NCI-H1105 (cell line): ENCODE results near the gene LCOR.
"Not testable (repeated sequence)": the region's sequence is repeated elsewhere in the genome, so short reads cannot be mapped to it uniquely, and the experiment has no call there.

Source experiments
- DNase-seq: peaks from one replicate; lab custom pipeline; 2025; lab: John Stamatoyannopoulos, UW

LCOR gene

DNA sequence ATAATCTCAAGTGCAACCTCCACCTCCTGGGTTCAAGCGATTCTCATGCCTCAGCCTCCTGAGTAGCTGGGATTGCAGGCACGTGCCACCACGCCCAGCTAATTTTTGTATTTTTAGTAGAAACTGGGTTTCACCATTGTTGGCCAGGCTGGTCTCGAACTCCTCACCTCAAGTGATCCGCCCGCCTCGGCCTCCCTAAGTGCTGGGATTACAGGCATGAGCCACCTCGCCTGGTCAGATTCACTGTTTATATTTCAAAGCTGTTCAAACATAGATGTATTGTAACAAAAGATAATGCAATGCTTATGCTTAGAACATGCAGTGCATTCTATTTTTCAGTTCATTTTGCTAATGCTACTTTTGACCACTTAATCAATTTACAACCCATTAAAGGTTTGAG is 111.1 kb downstream of the LCOR start:
- not testable (repeated sequence) for DNase-seq

DNA sequence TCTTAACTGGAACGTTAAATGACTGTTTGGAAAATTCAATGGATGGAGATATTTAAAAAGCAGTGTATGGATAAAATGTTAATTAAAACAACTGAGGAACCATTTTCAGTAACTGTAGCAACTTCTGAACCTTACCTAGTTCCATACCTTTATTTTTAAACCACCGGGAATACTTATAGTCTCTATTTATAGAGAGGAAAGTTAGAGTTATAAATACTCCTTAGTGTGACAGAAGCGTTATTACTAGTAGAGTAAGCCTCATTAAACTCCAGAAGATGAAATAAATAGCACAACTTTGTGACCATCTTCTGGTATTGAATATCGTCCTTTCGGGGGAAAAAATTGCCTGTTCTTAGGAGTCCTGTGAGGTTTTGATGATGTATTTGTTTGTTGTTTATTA is 114.9 kb downstream of the LCOR start:
- DNase-seq: no peak

DNA sequence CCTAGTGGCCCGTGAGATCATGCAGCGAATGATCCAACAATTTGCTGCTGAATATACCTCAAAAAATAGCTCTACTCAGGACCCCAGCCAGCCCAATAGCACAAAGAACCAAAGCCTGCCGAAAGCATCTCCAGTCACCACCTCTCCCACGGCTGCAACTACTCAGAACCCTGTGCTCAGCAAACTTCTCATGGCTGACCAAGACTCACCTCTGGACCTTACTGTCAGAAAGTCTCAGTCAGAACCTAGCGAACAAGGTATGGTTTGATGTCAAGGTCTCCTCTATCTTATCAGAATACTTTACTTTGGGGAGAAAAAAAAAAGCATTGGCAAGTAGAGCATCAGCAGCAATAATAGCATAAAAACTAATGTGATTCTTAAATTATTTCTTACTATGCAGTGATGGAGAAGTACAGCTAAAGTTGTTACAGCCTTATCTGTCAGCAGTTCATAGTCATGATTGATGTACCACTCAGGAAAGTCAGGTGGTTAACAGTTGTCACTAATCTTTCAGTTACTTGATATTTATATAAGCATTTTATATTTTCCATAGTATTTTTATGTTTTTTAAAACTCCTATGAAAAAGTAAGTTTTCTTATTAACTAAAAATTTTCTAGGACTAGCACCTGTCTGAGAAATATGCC is 117.1 kb downstream of the LCOR start:
- no peak for DNase-seq

DNA sequence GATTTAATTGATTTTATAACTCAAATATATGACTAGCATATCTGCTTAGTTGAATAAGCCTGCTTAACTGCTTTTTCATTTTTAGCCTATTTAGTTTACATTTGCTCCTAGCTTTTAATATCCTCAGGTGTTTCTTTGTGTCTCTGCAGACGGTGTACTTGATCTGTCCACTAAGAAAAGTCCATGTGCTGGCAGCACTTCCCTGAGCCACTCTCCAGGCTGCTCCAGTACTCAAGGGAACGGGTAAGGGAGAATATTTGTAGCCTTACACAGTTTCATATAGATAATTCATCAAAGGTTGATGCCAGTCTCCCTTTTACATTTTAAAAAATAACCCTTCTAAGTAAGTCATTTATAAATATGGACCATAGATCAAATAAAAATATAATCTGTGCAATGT is 119.9 kb downstream of the LCOR start:
- no peak for DNase-seq

DNA sequence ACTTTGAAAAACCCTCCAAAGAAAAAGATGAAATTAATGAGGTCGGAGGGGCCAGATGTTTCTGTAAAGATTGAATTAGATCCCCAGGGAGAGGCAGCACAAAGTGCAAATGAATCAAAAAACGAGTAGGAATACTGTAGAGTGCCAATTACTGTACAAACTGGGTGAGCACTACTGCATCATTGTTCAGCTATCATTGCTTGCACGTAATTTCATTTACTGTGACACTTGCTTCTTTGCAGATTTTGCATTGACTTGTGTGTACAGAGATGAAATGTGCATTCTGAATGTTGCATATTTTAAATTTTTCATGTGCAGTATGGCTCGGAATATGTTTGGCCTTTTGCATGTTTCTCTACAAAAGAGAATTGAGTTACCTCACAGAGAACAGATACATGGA is 123.7 kb downstream of the LCOR start:
- DNase-seq: no peak

DNA sequence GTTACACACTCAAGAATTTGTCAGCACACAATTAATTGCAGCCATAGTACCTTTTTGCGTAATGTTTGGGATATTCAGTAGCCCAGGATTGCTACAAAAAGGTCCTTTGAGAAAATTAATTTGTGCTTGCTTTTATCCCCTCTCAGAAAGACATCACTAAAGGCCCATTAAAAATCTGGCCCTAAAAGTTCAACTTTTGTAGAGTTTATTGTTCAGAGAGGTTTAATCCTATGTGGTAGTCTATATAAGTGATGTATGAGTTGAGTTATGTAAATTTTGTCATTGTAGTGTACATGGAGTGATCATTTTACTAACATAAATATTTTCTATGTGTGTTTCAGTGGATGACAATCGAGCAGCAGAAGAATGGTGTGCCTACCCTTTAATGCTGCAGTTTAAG is 126.0 kb downstream of the LCOR start:
- no peak for DNase-seq

DNA sequence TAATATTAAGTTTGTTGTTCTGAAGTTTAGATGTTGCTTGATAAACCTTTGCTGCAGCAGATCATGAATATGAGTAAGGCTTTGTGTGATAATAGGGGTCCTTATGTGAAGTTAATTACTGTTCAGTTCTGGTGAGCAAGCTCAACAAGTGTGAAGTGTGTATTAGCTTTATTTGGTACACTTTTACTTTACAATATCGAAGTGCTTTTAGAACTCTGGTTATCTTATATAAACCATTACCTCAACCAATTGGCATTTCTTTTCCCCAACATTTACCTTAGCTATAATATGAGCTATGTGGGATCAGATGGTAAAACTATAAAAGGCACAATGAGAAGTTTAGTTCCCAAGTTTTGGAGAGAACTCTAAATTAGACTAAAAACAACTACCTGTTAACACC is 127.6 kb downstream of the LCOR start:
- no peak for DNase-seq

DNA sequence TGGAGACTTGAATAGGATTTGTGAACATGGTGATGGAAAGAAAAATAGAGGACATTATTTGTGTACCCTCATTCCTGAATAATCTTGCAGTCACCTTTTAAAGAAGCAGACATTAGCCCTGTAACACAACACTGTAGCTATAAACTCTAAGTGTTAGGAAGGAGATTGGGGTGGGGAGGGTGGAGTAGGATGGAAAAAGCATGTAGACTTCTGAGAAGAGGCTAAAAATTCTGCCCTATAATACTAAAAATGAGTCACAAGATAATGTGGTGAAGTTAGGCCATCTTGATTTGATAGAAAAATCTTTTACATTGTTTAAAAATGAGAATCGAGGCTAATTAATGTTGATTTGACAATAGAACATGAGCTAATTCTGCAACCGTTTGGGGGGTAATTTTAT is 128.8 kb downstream of the LCOR start:
- no peak for DNase-seq

DNA sequence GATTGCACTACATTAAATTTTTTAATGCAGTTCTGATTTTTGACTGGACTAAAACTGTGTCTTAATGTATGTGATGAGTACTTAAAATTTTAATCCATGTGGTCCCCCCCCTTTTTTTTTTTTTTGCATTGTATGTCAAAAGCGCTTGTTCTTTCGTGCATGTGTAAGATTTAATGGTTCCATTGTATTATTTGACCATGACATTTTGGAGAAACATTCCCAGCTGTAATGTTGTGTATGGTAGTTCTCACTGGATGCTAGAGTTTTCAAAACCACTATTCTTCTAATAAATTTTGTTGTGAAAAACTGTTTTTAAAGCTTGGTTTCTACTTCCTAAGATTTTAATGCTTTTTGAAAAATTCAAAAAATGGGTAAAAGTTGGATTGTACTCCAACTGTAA is 132.0 kb downstream of the LCOR start:
- no peak for DNase-seq

DNA sequence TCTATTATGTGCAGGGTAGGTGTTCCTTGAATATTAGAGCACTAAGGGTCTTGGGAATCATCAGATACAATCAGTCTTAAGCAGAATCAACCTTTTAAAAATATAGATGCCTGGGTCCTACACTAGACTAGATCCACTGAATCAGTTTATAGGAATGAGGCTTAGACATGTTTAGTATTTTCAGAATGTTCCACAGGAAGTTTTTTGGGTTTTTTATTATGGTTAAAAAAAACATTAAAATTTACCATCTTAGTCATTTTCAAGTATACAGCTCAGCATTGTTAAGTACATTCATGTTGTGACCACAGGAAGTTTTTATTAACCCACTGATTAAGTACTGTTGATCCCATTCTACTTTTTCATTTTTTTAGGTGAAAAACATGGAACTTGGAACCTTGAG is 135.7 kb downstream of the LCOR start:
- no peak for DNase-seq

DNA sequence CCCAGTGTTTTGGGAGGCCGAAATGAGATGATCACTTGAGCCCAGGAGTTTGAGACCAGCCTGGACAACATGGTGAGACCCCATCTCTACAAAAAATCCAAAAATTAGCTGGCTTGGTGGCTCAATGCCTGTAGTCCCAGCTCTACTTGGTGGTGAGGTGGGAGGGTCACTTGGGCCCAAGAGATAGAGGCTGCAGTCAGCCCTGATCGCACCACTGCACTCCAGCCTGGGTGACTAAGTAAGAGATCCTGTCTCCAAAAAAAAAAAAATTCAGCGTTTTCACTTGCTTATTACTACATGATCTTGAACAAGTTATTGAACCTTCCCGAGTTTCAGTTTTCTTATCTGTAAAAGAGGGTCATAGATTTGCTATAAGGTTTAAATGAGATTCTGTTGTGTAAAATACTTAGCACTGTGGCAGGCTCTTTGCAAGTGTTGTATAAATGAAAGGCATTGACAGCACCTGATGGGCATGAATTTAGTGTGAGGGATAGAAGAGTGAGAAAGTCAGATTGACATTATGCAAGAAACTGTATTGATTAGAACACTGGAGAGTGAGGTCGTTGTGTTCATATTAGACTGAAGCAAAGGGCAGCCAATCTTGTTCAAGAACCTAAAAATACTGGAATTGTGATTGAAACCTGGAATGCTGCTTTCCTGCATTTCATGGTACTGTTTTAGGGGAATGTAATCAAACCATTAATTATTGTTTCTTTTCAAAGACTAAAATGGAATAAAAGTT is 136.8 kb downstream of the LCOR start:
- DNase-seq: no peak

DNA sequence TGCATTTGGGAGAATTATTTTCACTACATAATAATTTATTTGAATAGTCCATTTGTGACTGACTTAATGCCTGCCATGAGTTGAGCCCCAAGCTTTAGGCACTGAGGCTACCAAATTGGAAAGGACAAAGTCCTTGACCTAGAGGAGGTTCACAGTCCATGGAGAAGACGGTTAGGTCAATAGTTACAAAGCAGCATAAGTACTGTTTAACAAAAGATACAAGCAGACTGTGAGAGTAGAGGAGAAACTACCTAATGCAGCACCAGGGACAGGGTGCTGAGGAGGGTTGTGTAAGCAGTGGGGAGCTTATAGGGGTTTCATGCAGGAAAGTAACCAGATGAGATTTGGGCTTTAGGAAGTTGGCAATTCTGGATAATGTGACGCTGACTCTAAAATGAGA is 139.2 kb downstream of the LCOR start:
- DNase-seq: no peak

DNA sequence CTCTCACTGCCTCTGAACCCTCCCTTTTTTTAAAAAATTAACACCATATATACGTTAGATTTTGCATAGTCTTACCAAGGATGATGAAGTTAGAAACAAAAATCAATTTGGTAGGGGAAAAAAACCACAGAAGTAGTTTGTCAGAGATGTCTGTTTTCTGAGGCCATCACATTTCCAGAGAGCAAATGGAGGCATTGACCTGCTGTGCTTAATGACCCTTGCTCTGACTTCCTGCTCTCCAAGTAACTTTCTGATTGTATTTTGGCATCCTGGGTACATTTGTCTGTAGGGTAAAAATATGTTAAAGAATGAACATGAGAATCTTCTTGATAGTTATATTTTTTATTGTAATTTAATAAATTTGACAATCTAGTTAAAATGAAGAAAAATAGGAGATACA is 140.2 kb downstream of the LCOR start:
- DNase-seq: no peak

DNA sequence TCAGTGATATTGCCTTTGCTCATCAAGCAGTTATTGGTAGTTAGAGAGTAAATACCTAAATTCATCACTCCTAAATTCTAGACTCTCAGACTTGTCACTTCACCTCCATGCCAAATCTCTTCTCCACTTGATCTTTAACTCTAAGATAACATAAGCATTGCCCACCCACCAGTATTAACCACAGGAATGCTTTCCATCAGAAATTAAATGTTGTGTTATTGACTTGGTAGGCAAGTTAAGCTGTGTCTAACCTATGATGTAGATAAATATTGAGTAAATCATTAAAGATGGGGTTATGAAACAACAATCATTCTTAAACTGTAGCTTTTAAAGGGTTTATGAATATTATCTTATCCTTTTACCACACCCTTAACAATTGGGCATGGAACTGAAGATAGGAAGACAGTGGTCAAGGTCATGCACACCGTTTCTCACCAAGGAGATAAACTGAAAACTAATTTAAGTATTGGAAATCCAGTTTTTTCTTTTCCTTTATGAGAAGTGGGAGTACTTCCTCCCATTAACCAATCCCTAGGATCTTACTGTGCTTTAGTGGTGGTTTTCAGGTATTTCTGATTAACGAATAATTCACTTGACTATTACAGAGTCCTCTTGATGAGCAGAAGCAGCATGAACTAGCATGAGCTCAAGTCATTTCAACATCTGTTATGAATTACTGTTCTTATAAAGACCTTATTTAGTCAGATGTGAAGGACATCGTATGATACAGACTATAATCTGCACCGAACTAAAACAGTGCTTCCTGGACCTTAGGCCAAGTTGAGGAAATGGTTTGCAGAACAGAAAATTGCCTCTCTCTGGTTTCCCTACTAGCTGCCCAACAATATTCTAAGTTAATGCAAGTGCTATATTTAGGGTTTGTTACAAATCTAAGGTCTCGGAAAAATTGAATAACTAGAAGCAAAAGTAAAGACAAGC is 142.0 kb downstream of the LCOR start:
- DNase-seq: no peak

DNA sequence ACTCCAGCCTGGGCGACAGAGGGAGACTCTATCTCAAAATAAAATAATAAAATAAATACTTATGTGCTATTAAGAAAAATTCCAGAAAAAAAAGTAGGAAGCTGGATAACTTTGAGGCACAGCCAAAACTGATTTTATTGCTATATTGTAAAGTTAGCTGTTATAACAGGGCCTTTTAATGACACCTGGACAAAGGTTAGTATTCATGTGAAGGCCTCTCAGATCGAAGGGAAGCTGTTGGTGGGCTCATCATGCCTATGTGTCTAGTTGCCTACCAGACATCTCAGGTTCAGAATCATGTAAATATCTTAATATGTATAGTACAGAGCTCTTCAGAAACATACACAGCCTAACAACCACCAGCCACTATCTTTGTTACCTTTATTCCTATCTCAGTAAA is 143.0 kb downstream of the LCOR start:
- DNase-seq: no peak

DNA sequence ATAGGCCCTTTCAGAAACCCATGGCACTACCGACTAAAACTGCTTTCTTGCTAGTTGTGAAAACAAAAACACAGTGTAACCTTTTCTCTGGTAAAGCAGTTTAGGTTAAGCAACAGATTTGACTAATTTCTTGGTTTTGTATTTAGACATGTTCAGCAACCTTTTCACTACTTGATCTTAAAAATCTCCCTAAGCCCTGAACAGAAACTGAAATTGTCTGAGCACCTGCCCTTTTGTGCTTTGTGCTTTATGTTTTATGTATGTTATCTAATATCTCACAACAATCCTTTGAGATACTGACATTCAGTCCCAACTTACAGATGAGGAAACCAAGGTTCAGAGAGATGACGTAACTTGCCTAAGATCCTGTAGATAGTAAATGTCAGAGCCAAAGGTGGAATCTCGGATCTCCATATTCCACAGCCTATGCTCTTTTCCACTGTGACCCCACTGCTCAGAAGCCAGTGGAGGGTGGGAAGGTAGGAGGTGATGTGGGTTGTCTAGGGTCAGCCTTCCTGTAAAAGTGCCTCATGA is 146.6 kb downstream of the LCOR start:
- DNase-seq: no peak

DNA sequence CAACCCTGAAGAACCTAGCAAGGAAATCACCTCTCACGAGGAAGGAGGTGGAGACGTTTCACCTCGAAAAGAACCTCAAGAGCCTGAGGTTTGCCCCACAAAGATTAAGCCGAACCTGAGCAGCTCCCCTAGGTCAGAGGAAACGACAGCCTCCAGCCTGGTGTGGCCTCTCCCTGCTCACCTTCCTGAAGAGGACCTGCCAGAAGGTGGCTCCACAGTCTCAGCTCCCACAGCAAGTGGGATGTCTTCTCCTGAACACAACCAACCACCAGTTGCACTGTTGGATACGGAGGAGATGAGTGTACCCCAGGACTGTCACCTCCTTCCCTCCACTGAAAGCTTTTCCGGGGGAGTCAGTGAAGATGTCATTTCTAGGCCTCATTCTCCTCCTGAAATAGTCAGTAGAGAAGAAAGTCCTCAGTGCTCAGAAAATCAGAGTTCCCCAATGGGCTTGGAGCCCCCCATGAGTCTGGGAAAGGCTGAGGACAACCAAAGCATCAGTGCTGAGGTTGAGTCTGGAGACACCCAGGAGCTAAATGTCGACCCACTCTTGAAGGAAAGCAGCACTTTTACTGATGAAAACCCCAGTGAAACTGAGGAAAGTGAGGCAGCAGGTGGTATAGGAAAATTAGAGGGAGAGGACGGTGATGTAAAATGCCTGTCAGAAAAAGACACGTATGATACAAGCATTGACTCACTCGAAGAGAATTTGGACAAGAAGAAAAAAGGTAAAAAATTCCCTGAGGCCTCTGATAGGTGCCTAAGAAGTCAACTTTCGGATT is 150.2 kb downstream of the LCOR start:
- DNase-seq: no peak

DNA sequence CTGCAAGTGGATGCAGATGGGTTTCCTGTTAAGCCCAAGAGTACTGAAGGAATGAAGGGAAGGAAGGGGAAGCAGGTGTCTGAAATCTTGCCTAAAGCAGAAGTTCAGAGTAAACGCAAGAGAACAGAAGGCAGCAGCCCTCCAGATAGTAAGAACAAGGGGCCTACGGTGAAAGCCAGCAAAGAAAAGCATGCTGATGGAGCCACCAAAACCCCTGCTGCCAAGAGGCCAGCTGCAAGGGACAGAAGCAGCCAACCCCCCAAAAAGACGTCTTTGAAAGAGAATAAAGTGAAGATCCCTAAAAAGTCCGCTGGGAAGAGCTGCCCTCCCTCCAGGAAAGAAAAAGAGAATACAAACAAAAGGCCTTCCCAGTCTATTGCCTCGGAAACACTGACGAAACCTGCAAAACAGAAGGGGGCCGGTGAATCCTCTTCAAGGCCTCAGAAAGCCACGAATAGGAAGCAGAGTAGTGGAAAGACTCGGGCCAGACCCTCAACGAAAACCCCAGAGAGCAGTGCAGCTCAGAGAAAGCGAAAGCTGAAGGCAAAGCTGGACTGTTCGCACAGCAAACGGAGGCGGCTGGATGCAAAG is 152.5 kb downstream of the LCOR start:
- no peak for DNase-seq

DNA sequence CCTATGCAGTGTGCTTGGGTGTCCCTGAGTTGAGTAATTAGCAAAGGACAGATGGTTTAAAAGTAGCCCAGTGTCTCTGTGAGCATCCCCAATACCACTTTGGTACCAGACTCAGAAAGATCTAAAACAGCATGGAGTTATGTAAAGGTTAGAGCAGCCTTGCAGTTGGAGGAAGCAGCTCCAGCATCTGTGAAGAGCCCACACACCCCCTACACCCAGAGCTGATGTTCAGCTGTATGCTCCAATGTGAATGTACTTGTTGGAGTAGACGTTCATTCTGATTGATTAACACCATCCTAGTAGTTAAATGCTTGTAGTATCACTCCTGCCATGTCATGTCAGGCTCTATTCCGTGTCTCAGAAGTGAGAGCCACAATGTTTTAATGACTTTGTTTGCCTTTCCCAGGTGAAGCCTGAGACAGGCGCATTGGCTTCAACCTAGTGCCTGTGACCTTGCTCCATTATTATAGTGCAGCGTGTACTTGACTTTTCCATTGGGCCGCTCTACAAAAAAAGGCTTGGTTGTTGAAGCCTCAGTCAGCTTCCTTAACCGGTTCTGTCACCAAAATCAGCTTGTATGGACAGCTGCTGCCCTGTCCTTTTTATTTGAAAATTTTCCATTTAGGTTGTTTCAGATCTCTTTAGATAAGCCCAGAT is 154.2 kb downstream of the LCOR start:
- DNase-seq: no peak

DNA sequence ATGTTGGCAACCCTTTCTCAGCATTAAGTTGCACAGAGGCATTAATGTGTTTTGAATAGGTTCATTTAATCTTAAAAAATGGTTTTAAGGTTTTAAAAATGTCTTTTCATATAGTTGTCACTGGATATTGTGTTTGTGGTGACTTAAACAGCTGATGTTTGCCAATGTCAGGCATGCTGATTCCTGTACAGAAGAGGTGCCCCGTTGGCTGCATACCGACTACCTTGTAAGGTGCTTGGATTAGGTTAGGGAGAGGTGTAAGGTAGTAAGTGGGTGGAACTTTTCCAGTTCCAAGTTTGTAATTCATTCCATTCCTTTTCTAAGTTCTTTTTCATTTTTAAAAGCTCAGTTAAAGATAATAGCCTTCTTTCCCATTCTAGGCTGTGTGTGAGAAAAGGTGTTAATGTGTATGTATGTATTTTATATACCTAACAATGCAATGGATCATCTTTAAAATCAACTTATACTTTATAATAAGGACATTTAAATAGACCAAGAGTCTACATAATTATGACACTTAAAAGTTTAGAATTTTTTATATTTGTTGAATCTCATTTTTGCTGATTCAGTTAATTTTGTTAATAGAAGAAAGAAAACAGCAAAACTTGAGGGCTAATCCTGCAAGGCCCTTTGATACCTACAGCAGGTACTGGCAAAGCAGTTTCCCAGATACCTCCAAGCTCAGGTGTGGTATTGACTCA is 155.2 kb downstream of the LCOR start:
- DNase-seq: no peak
